ENCODE data around the gene DGCR6L.
"Not testable (repeated sequence)": the region's sequence is repeated elsewhere in the genome, so short reads cannot be mapped to it uniquely, and the experiment has no call there.

DNA sequence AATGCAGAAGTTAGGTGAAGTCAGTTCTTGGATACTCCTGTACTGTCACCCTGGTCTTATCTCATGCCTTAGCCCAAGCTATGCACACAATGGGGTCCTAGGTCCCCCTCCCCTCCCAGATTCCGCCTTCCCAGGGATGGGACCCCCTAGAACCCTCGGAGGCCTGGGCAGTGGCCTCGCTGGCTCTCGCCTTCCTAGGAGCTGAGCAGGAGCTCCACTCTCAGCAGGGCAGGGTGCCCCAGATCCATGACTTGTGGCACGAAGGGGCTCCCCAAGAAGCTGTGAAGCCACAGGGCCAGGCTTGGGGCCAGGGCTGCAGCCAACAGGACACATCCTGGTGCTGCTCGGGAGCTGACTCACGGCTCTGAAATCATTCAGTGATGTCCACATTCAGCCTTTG lies 9.7 kb downstream of the DGCR6L start:
- TF ChIP-seq POLR2AphosphoS5 (IDR thresholded peaks at IDR 0.05; ENCODE audit: borderline replicate concordance, low read depth, low read length); EZH2 (IDR thresholded peaks at IDR 0.05); FOXP2 (optimal IDR thresholded peaks at IDR 0.05; ENCODE audit: control extremely low read depth, extremely low read length, insufficient read depth): not testable (repeated sequence)
